IMR-90 (cell line): ENCODE measurements around the gene PHF20. TPM values are rescaled to one million over a fixed set of nuclear protein-coding genes. Genes with fewer than 3 reads are reported as not detected.

Source experiments
- ATAC-seq: fragments of 200-7000 bp; cut with Tn5 transposase; 2 replicates; pipeline ENCODE4 v1.9.1; 2020; ENCODE audit warnings: low read depth, mild to moderate bottlenecking, moderate library complexity
- BruUV-seq: library from RNA; stranded (reverse); fragments of 400-500 nt; replicated peaks from 2 replicates; lab custom pipeline; 2021; lab: Mats Ljungman, UMichigan
- CTCF ChIA-PET: fragments of 300-600 bp; formaldehyde crosslinking; extraction: SDS; loops from one replicate; lab custom pipeline; 2021; ENCODE audit warnings: antibody characterized with exemption; lab: Yijun Ruan, JAX
- POLR2A ChIA-PET: fragments of 300-600 bp; sonication (Branson Sonifier 250); formaldehyde crosslinking; loops from one replicate; lab custom pipeline; 2022; ENCODE audit warnings: antibody characterized with exemption; ENCODE audit not compliant: unreplicated experiment; lab: Charles Lee
- DNase-seq: peaks from one replicate; pipeline ENCODE4 v3.0.0; 2013
- H2AFZ ChIP-seq: replicated peaks from 2 replicates; pipeline ENCODE3; 2013; ENCODE audit warnings: low read length, mild to moderate bottlenecking; ENCODE audit not compliant: poor library complexity
- H2AK5ac ChIP-seq: 2 replicates; pipeline ENCODE4 v1.6.1; 2013; ENCODE audit warnings: low read depth, low read length, inconsistent platforms
- H2AK9ac ChIP-seq: replicated peaks from 2 replicates; pipeline ENCODE3; 2013; ENCODE audit warnings: mild to moderate bottlenecking, low read depth, low read length, moderate library complexity; ENCODE audit not compliant: poor library complexity
- H2BK120ac ChIP-seq: 2 replicates; pipeline ENCODE4 v1.6.1; 2013; ENCODE audit warnings: low read depth, low read length, inconsistent platforms
- H2BK15ac ChIP-seq: 3 replicates; pipeline ENCODE4 v1.6.1; 2013; ENCODE audit warnings: low read depth, low read length, inconsistent platforms
- H2BK20ac ChIP-seq: 2 replicates; pipeline ENCODE4 v1.6.1; 2013; ENCODE audit warnings: low read depth, mild to moderate bottlenecking, inconsistent platforms, low read length, moderate library complexity
- H2BK5ac ChIP-seq: 2 replicates; pipeline ENCODE4 v1.6.1; 2013; ENCODE audit warnings: mild to moderate bottlenecking, low read depth, low read length, inconsistent platforms; ENCODE audit not compliant: poor library complexity, severe bottlenecking
- H3K14ac ChIP-seq: replicated peaks from 2 replicates; pipeline ENCODE4 v1.6.1; 2013; ENCODE audit warnings: low read depth, low read length, inconsistent platforms
- H3K18ac ChIP-seq: 2 replicates; pipeline ENCODE4 v1.6.1; 2013; ENCODE audit warnings: low read depth, low read length, control low read depth
- H3K23ac ChIP-seq: 2 replicates; pipeline ENCODE4 v1.6.1; 2013; ENCODE audit warnings: low read depth, low read length, inconsistent platforms
- H3K27ac ChIP-seq: 2 replicates; pipeline ENCODE4 v1.5.1; 2013; ENCODE audit warnings: mild to moderate bottlenecking, control low read depth, low read length; ENCODE audit not compliant: insufficient read depth
- H3K27me3 ChIP-seq: 2 replicates; pipeline ENCODE4 v1.6.1; 2013; ENCODE audit warnings: low read length; ENCODE audit not compliant: control insufficient read depth, insufficient read depth
- H3K36me3 ChIP-seq: 2 replicates; pipeline ENCODE4 v1.6.1; 2013; ENCODE audit warnings: low read length, mixed read lengths; ENCODE audit not compliant: control insufficient read depth, insufficient read depth
- H3K4ac ChIP-seq: 2 replicates; pipeline ENCODE4 v1.6.1; 2013; ENCODE audit warnings: low read depth, low read length, inconsistent platforms
- H3K4me1 ChIP-seq: 2 replicates; pipeline ENCODE4 v1.6.1; 2013; ENCODE audit warnings: low read length, mixed read lengths; ENCODE audit not compliant: control insufficient read depth, insufficient read depth
- H3K4me2 ChIP-seq: 2 replicates; pipeline ENCODE4 v1.6.1; 2013; ENCODE audit warnings: low read depth, mild to moderate bottlenecking, control low read depth, low read length, moderate library complexity
- H3K4me3 ChIP-seq: 2 replicates; pipeline ENCODE4 v1.5.1; 2013; ENCODE audit warnings: low read depth, mild to moderate bottlenecking, control low read depth, low read length, moderate library complexity; ENCODE audit not compliant: insufficient read depth
- H3K56ac ChIP-seq: 2 replicates; pipeline ENCODE4 v1.6.1; 2013; ENCODE audit warnings: low read length, inconsistent platforms; ENCODE audit not compliant: insufficient read depth; ENCODE audit errors: extremely low read depth
- H3K79me1 ChIP-seq, 2 experiments: 2 replicates each; pipeline ENCODE4 v1.6.1; 2013; ENCODE audit warnings: low read length in 2 of 2, inconsistent platforms in 1 of 2, low read depth in 1 of 2
- H3K9ac ChIP-seq: 2 replicates; pipeline ENCODE4 v1.6.1; 2013; ENCODE audit warnings: low read depth, low read length, control low read depth
- H3K9me1 ChIP-seq: 2 replicates; pipeline ENCODE4 v1.6.1; 2013; ENCODE audit warnings: low read length, inconsistent platforms; ENCODE audit not compliant: insufficient read depth
- H3K9me3 ChIP-seq: 2 replicates; pipeline ENCODE4 v1.6.1; 2013; ENCODE audit warnings: low read length; ENCODE audit not compliant: control insufficient read depth, insufficient read depth
- H4K20me1 ChIP-seq: 2 replicates; pipeline ENCODE4 v1.6.1; 2013; ENCODE audit warnings: low read length, inconsistent platforms; ENCODE audit not compliant: insufficient read depth
- H4K5ac ChIP-seq: 2 replicates; pipeline ENCODE4 v1.6.1; 2013; ENCODE audit warnings: mild to moderate bottlenecking, low read depth, low read length, control low read depth
- H4K8ac ChIP-seq, 2 experiments: 2 replicates each; pipeline ENCODE4 v1.6.1; 2013; ENCODE audit warnings: low read depth in 2 of 2, low read length in 2 of 2, control low read depth in 1 of 2, inconsistent platforms in 1 of 2
- H4K91ac ChIP-seq: 2 replicates; pipeline ENCODE4 v1.6.1; 2013; ENCODE audit warnings: low read depth, low read length, inconsistent platforms; ENCODE audit not compliant: insufficient read depth
- MAFK ChIP-seq: IDR thresholded peaks from 2 replicates; pipeline ENCODE4 v1.6.1; 2012; ENCODE audit warnings: low read depth, low read length, improper control_type of control experiment
- RFX5 ChIP-seq: IDR thresholded peaks from 2 replicates; pipeline ENCODE4 v1.8.0; 2012; ENCODE audit warnings: low read depth, mild to moderate bottlenecking, low read length, moderate library complexity
- USF2 ChIP-seq: fragments of 150-350 bp; IDR thresholded peaks from 2 replicates; pipeline ENCODE4 v1.6.1; 2017; ENCODE audit warnings: mild to moderate bottlenecking, antibody characterized with exemption, low read length, low read depth
- WGBS, 2 experiments: methylation state at CpG; one replicate each; pipeline versions ENCODE4 v1.1.5 to v1.1.7; 2013; ENCODE audit warnings: missing lambda C conversion rate in 2 of 2; ENCODE audit not compliant: insufficient read length in 1 of 2; ENCODE audit errors: extremely low coverage in 2 of 2; 5-methylcytosine and 5-hydroxymethylcytosine counted together
- dilution Hi-C: fragments of 300-500 bp; cut with HindIII; formaldehyde crosslinking; loops from one replicate; pipeline ENCODE4 v1.14.3; 2018; ENCODE audit warnings: low sequenced_read_pairs; ENCODE audit not compliant: unreplicated experiment
- in situ Hi-C: fragments of 300-500 bp; cut with MboI; formaldehyde crosslinking; loops from 3 replicates; pipeline ENCODE4 v1.14.3; 2019; ENCODE audit warnings: low sequenced_read_pairs, inconsistent platforms, mixed read lengths
- intact Hi-C: fragments of 100-400 bp; cut with micrococcal nuclease; formaldehyde crosslinking; loops from 2 replicates; pipeline ENCODE4 v1.10.0; 2022
- polyA plus RNA-seq, 3 experiments: library from polyadenylated mRNA; depleted of rRNA; stranded (reverse); fragments of >200 nt; gene quantifications; 2 replicates each; pipeline ENCODE4 v1.2.3, GENCODE V29; 2012; ENCODE audit warnings: low replicate concordance in 1 of 3
- total RNA-seq: library from RNA; depleted of rRNA; stranded (reverse); fragments of >200 nt; gene quantifications from 2 replicates; pipeline ENCODE4 v1.2.3, GENCODE V29; 2012

PHF20 gene
- total and polyA plus RNA-seq, 2 of the 4 experiments (the other 2 are of a cell fraction) = 22.0 to 22.5 TPM

DNA sequence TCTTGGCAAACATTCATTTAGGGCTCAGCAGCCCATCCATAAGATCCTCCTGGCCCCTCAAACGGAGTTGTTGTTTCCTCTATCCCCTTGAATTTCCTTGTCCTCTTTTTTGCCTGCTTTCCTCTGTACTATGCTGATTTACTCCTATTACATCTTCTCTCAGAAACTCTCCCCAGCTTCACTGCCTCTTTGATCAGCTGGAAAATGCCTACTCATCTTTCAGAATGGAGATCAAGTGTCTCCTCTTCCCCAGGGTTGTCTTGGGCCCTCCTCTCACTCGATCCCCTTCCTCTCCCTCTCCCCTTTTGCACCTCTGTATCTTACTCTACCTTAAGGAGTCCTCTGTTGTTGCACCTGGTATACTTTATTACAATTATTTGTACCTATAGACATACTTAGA, 60.2 kb downstream of the PHF20 start:
- H3K14ac ChIP-seq = no peak overlapping the region; the same call in 1 of the 2 replicates
- peaks cover 6% of the 10 kb centered on the region; the same call in 1 of the 2 replicates for H4K20me1 ChIP-seq
- in situ Hi-C loops = no loop called here
- dilution Hi-C loops = no loop called here
- no peak overlapping the region for H4K91ac ChIP-seq
- ChIA-PET CTCF (no interaction called here), POLR2A (no interaction called here)
- peaks cover 4% of the 10 kb centered on the region for H3K4me1 ChIP-seq
- H3K4me3 ChIP-seq = no peak overlapping the region
- no peak overlapping the region for H3K4ac ChIP-seq
- no peak overlapping the region for H3K4me2 ChIP-seq
- ATAC-seq (no peak), DNase-seq (no peak)
- H3K23ac ChIP-seq = no peak overlapping the region; the same call in 1 of the 2 replicates
- no CpG with 5 or more reads among the region's 2 CpGs for WGBS, 2 experiments
- H2BK120ac ChIP-seq = no peak overlapping the region
- H2BK5ac ChIP-seq = no peak overlapping the region
- no peak overlapping the region for H2AK9ac ChIP-seq
- peaks cover 27 to 78% of the 10 kb centered on the region in 2 experiments for H3K79me1 ChIP-seq
- no peak overlapping the region for H2BK20ac ChIP-seq
- no peak overlapping the region for H3K56ac ChIP-seq
- BruUV-seq = no TSS peak
- H3K27me3 ChIP-seq = no peaks in the 10 kb centered on the region
- no peak overlapping the region for H2BK15ac ChIP-seq
- no peaks in the 10 kb centered on the region for H3K36me3 ChIP-seq
- peaks cover 11% of the 10 kb centered on the region for H3K9me1 ChIP-seq
- H3K9me3 ChIP-seq = no peaks in the 10 kb centered on the region
- no peak overlapping the region for H4K8ac ChIP-seq
- H3K27ac ChIP-seq = no peak overlapping the region
- H3K18ac ChIP-seq = no peak overlapping the region
- intact Hi-C loops = no loop called here
- no peak overlapping the region for H2AFZ ChIP-seq
- no peak overlapping the region for H3K9ac ChIP-seq
- TF ChIP-seq RFX5 = no peak
- TF ChIP-seq MAFK = no peak
- TF ChIP-seq USF2 = no peak
- no peak overlapping the region for H4K5ac ChIP-seq
- H2AK5ac ChIP-seq = no peak overlapping the region
